Stimulated activated effector memory CD8-positive, alpha-beta T cell treated with anti-CD3 and anti-CD28 coated beads, Interleukin-12 subunit alpha, Interleukin-12 subunit beta, amount 100 ng/mL, for 72 hours (primary cell): ENCODE results near the gene TNNT3.

Experiments used
- ATAC-seq: fragments of 150-1000 bp; cut with Tn5 transposase; 2 replicates; pipeline ENCODE4 v1.10.0; 2021
- DNase-seq, 2 donors: peaks; one replicate each; pipeline ENCODE4 v3.0.0; 2021 to 2022; ENCODE audit warnings: low spot score in 2 of 2
- H3K27ac Mint-ChIP-seq: one replicate; pipeline ENCODE4 v1.8.0; 2022; ENCODE audit warnings: mild to moderate bottlenecking, mixed read lengths
- H3K36me3 Mint-ChIP-seq: one replicate; pipeline ENCODE4 v1.8.0; 2022; ENCODE audit warnings: mild to moderate bottlenecking, mixed read lengths
- H3K4me1 Mint-ChIP-seq: one replicate; pipeline ENCODE4 v1.8.0; 2022; ENCODE audit warnings: mixed read lengths
- H3K4me3 Mint-ChIP-seq: one replicate; pipeline ENCODE4 v1.8.0; 2022; ENCODE audit warnings: mild to moderate bottlenecking, mixed read lengths
- H3K9me3 Mint-ChIP-seq: one replicate; pipeline ENCODE4 v1.8.0; 2022; ENCODE audit warnings: mixed read lengths

TNNT3 gene

GRCh38 chr11:1922481-1923081 is 3.1 kb downstream of the TNNT3 start:
- Mint-ChIP-seq H3K9me3 (no peaks in the 10 kb centered on the region), H3K27ac (peak overlapping the region; percentile 24), H3K36me3 (peaks cover 53% of the 10 kb centered on the region), H3K4me1 (peaks cover 30% of the 10 kb centered on the region), H3K4me3 (no peak overlapping the region)
- ATAC-seq: no peak
- peak in 1 of 2 donors; percentile 48 for DNase-seq

GRCh38 chr11:1923201-1923956 is 3.9 kb downstream of the TNNT3 start:
- peaks cover 45% of the 10 kb centered on the region for H3K36me3 Mint-ChIP-seq
- ATAC-seq: no peak
- H3K4me3 Mint-ChIP-seq: no peak overlapping the region
- no peaks in the 10 kb centered on the region for H3K9me3 Mint-ChIP-seq
- no peak for DNase-seq
- peaks cover 29% of the 10 kb centered on the region for H3K4me1 Mint-ChIP-seq
- peak overlapping the region; percentile 24 for H3K27ac Mint-ChIP-seq

GRCh38 chr11:1924181-1924580 is 4.7 kb downstream of the TNNT3 start:
- H3K4me3 Mint-ChIP-seq: no peak overlapping the region
- DNase-seq: no peak
- no peaks in the 10 kb centered on the region for H3K9me3 Mint-ChIP-seq
- H3K36me3 Mint-ChIP-seq: peaks cover 37% of the 10 kb centered on the region
- H3K27ac Mint-ChIP-seq: no peak overlapping the region
- peaks cover 25% of the 10 kb centered on the region for H3K4me1 Mint-ChIP-seq
- no peak for ATAC-seq

GRCh38 chr11:1924646-1925372 is 5.3 kb downstream of the TNNT3 start:
- H3K36me3 Mint-ChIP-seq: peaks cover 30% of the 10 kb centered on the region
- peaks cover 25% of the 10 kb centered on the region for H3K4me1 Mint-ChIP-seq
- ATAC-seq (no peak), DNase-seq (no peak)
- no peak overlapping the region for H3K27ac Mint-ChIP-seq
- no peak overlapping the region for H3K4me3 Mint-ChIP-seq
- no peaks in the 10 kb centered on the region for H3K9me3 Mint-ChIP-seq

GRCh38 chr11:1925373-1926155 is 6.1 kb downstream of the TNNT3 start:
- H3K36me3 Mint-ChIP-seq: peaks cover 23% of the 10 kb centered on the region
- no peaks in the 10 kb centered on the region for H3K9me3 Mint-ChIP-seq
- ATAC-seq: no peak
- peaks cover 28% of the 10 kb centered on the region for H3K4me1 Mint-ChIP-seq
- no peak overlapping the region for H3K27ac Mint-ChIP-seq
- DNase-seq: no peak
- H3K4me3 Mint-ChIP-seq: no peak overlapping the region

GRCh38 chr11:1926156-1927025 is 6.9 kb downstream of the TNNT3 start:
- Mint-ChIP-seq H3K4me3 (no peak overlapping the region), H3K9me3 (no peaks in the 10 kb centered on the region), H3K4me1 (peaks cover 30% of the 10 kb centered on the region), H3K36me3 (peaks cover 15% of the 10 kb centered on the region), H3K27ac (peak overlapping the region; percentile 63)
- DNase-seq: no peak
- ATAC-seq: no peak

- Mint-ChIP-seq H3K4me1 (peaks cover 30% of the 10 kb centered on the region), H3K9me3 (no peaks in the 10 kb centered on the region), H3K4me3 (no peak overlapping the region), H3K36me3 (peaks cover 6% of the 10 kb centered on the region), H3K27ac (peak overlapping the region; percentile 63)
- ATAC-seq (no peak), DNase-seq (no peak)
These were observed 7.7 kb downstream of the TNNT3 start for GRCh38 chr11:1927026-1927847.

- no peak overlapping the region for H3K4me3 Mint-ChIP-seq
- peaks cover 6% of the 10 kb centered on the region for H3K36me3 Mint-ChIP-seq
- peaks cover 22% of the 10 kb centered on the region for H3K4me1 Mint-ChIP-seq
- no peak for ATAC-seq
- H3K9me3 Mint-ChIP-seq: no peaks in the 10 kb centered on the region
- no peak for DNase-seq
- no peak overlapping the region for H3K27ac Mint-ChIP-seq
These were observed 8.5 kb downstream of the TNNT3 start for GRCh38 chr11:1927848-1928469.

GRCh38 chr11:1928470-1928890 is 9.0 kb downstream of the TNNT3 start:
- peaks cover 19% of the 10 kb centered on the region for H3K4me1 Mint-ChIP-seq
- no peak overlapping the region for H3K4me3 Mint-ChIP-seq
- no peaks in the 10 kb centered on the region for H3K9me3 Mint-ChIP-seq
- ATAC-seq: no peak
- DNase-seq: no peak
- H3K36me3 Mint-ChIP-seq: peaks cover 6% of the 10 kb centered on the region
- no peak overlapping the region for H3K27ac Mint-ChIP-seq

GRCh38 chr11:1928891-1929541 is 9.5 kb downstream of the TNNT3 start:
- Mint-ChIP-seq H3K4me3 (no peak overlapping the region), H3K36me3 (peaks cover 1% of the 10 kb centered on the region), H3K27ac (no peak overlapping the region), H3K9me3 (no peaks in the 10 kb centered on the region), H3K4me1 (peaks cover 13% of the 10 kb centered on the region)
- DNase-seq (no peak), ATAC-seq (no peak)

GRCh38 chr11:1929621-1930461 is 10.3 kb downstream of the TNNT3 start:
- Mint-ChIP-seq H3K4me1 (peaks cover 12% of the 10 kb centered on the region), H3K4me3 (no peak overlapping the region), H3K9me3 (no peaks in the 10 kb centered on the region), H3K27ac (no peak overlapping the region), H3K36me3 (no peaks in the 10 kb centered on the region)
- no peak for DNase-seq
- no peak for ATAC-seq

GRCh38 chr11:1930462-1930830 is 10.9 kb downstream of the TNNT3 start:
- no peaks in the 10 kb centered on the region for H3K9me3 Mint-ChIP-seq
- H3K36me3 Mint-ChIP-seq: no peaks in the 10 kb centered on the region
- no peak overlapping the region for H3K27ac Mint-ChIP-seq
- H3K4me3 Mint-ChIP-seq: no peak overlapping the region
- no peak for DNase-seq
- ATAC-seq: peak; percentile 7
- H3K4me1 Mint-ChIP-seq: peaks cover 12% of the 10 kb centered on the region
